Measurements from ENCODE around the gene C16orf90. TPM values are rescaled to one million over a fixed set of nuclear protein-coding genes. Genes with fewer than 3 reads are reported as not detected.

Gene C16orf90
- total RNA-seq, 1 donor from 2014 or later, result not detected

GRCh38 chr16:3488801-3489200 lies 6.5 kb downstream of the C16orf90 start:
- Histone ChIP-seq H3K27me3 (ENCODE audit: insufficient read depth, low read length) (no peaks in the 10 kb centered on the region), H3K27ac (ENCODE audit: low read depth, low read length) (no peak overlapping the region), H3K4me2 (ENCODE audit: low read length) (no peak overlapping the region), H3K4me1 (ENCODE audit: insufficient read depth, low read length) (no peaks in the 10 kb centered on the region), H3K9ac (ENCODE audit: low read length) (no peak overlapping the region), H3K4me3 (ENCODE audit: insufficient read depth, low read depth, low read length) (no peak overlapping the region), H3K9me3 (ENCODE audit: insufficient read depth, low read depth, low read length) (no peaks in the 10 kb centered on the region), H3K79me2 (ENCODE audit: insufficient read depth, low read length) (no peaks in the 10 kb centered on the region), H2AFZ (ENCODE audit: low read depth, low read length) (no peak overlapping the region), H3K36me3 (ENCODE audit: insufficient read depth, low read length) (no peaks in the 10 kb centered on the region), H4K20me1 (ENCODE audit: insufficient read depth, low read length) (peaks cover 3% of the 10 kb centered on the region)
- Mint-ChIP-seq H3K27ac (ENCODE audit: unreplicated experiment) (no peak overlapping the region), H3K27me3 (ENCODE audit: low read depth, unreplicated experiment) (no peaks in the 10 kb centered on the region), H3K36me3 (ENCODE audit: low read depth, unreplicated experiment) (peaks cover 8% of the 10 kb centered on the region), H3K9me3 (ENCODE audit: unreplicated experiment) (no peaks in the 10 kb centered on the region), H3K4me3 (ENCODE audit: unreplicated experiment) (no peak overlapping the region), H3K4me1 (ENCODE audit: low read depth, unreplicated experiment) (no peaks in the 10 kb centered on the region)
- DNase-seq (ENCODE audit: low read depth), result no peak
- FAIRE-seq, result no peak
- TF ChIP-seq, protein P1, sequence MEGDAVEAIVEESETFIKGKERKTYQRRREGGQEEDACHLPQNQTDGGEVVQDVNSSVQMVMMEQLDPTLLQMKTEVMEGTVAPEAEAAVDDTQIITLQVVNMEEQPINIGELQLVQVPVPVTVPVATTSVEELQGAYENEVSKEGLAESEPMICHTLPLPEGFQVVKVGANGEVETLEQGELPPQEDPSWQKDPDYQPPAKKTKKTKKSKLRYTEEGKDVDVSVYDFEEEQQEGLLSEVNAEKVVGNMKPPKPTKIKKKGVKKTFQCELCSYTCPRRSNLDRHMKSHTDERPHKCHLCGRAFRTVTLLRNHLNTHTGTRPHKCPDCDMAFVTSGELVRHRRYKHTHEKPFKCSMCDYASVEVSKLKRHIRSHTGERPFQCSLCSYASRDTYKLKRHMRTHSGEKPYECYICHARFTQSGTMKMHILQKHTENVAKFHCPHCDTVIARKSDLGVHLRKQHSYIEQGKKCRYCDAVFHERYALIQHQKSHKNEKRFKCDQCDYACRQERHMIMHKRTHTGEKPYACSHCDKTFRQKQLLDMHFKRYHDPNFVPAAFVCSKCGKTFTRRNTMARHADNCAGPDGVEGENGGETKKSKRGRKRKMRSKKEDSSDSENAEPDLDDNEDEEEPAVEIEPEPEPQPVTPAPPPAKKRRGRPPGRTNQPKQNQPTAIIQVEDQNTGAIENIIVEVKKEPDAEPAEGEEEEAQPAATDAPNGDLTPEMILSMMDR (IDR thresholded peaks at IDR 0.05; ENCODE audit: insufficient read depth, low read depth, low read length), result no peak
- TF ChIP-seq EZH2 (IDR thresholded peaks at IDR 0.05; ENCODE audit: insufficient read depth, low read length), result no peak

DNA sequence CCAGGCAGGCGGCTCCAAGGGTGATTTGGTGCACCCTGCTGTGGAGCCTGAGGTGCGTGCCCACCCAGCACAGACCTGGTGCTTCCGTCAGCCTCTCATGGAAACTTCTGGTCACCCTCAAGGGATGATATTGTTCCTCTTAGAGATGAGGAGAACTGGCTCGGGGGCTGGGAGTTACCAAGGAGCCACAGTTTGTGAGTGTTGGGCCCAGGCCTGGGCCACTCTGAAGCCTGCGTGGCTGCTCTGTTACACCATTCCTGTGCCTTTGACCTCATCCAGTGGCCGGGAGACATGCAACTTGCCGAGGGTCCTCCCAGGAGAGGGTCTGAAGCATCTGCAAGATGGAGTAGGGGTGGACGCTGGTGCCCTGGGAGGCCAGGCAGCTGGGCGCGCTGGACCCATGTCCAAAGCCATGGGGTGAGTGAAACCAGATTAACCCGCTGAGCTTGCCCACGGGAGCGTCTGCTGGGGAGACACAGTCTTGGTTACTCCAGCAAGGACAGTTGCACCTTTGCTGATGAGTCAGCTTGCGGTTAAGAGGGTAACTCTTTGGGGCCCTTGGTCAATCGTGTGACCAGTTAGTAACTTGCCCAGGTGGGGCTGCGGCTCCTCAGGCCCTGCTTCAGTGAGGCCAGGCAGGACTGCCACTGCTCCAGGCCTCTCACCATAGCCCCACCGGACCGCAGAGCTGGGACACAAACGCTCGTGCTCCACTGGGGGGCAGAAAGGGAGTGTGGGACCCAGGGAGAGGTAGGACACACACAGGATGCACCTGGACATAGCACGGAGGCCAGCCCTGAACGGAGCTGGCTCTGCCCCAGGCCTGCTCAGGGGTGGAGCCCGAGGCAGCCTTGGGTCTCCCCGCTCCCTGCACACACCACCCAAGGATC lies 7.5 kb downstream of the C16orf90 start:
- Histone ChIP-seq H3K27me3 (ENCODE audit: insufficient read depth, low read length) (no peaks in the 10 kb centered on the region), H3K79me2 (ENCODE audit: insufficient read depth, low read length) (no peaks in the 10 kb centered on the region), H4K20me1 (ENCODE audit: insufficient read depth, low read length) (peaks cover 14% of the 10 kb centered on the region), H2AFZ (ENCODE audit: low read depth, low read length) (no peak overlapping the region), H3K9me3 (ENCODE audit: insufficient read depth, low read depth, low read length) (no peaks in the 10 kb centered on the region), H3K4me1 (ENCODE audit: insufficient read depth, low read length) (no peaks in the 10 kb centered on the region), H3K4me3 (ENCODE audit: insufficient read depth, low read depth, low read length) (no peak overlapping the region), H3K36me3 (ENCODE audit: insufficient read depth, low read length) (peaks cover 8% of the 10 kb centered on the region), H3K9ac (ENCODE audit: low read length) (no peak overlapping the region), H3K27ac (ENCODE audit: low read depth, low read length) (no peak overlapping the region), H3K4me2 (ENCODE audit: low read length) (no peak overlapping the region)
- peaks cover 2% of the 10 kb centered on the region for H3K9me3 Mint-ChIP-seq (ENCODE audit: unreplicated experiment)
- DNase-seq (ENCODE audit: low read depth) (no peak), FAIRE-seq (no peak)
- TF ChIP-seq, protein P1 (IDR thresholded peaks at IDR 0.05; ENCODE audit: insufficient read depth, low read depth, low read length), result no peak
- TF ChIP-seq EZH2 (IDR thresholded peaks at IDR 0.05; ENCODE audit: insufficient read depth, low read length), result no peak
- no peaks in the 10 kb centered on the region for H3K4me1 Mint-ChIP-seq (ENCODE audit: low read depth, unreplicated experiment)
- H3K27ac Mint-ChIP-seq (ENCODE audit: unreplicated experiment), result no peak overlapping the region
- H3K36me3 Mint-ChIP-seq (ENCODE audit: low read depth, unreplicated experiment), result peaks cover 14% of the 10 kb centered on the region
- H3K4me3 Mint-ChIP-seq (ENCODE audit: unreplicated experiment), result no peak overlapping the region
- no peaks in the 10 kb centered on the region for H3K27me3 Mint-ChIP-seq (ENCODE audit: low read depth, unreplicated experiment)

Measured in astrocyte (in vitro differentiated cells and primary cell).